Mesothelial cell of epicardium (in vitro differentiated cells): Measurements from ENCODE around the gene DSTN. TPM values are rescaled to one million over a fixed set of nuclear protein-coding genes. Genes with fewer than 3 reads are reported as not detected.

Experiments used
- DNase-seq, 2 experiments: peaks; one replicate each; pipeline ENCODE4 v3.0.0; 2021; ENCODE audit warnings: low spot score in 2 of 2; ENCODE audit not compliant: unreplicated experiment in 2 of 2
- H3K27ac Mint-ChIP-seq: 2 replicates; pipeline ENCODE4 v1.8.0; 2021; ENCODE audit warnings: mixed read lengths
- H3K27me3 Mint-ChIP-seq: 2 replicates; pipeline ENCODE4 v1.8.0; 2021; ENCODE audit warnings: low read depth, mixed read lengths
- H3K36me3 Mint-ChIP-seq: 2 replicates; pipeline ENCODE4 v1.8.0; 2021; ENCODE audit warnings: mixed read lengths
- H3K4me1 Mint-ChIP-seq: 2 replicates; pipeline ENCODE4 v1.8.0; 2021; ENCODE audit warnings: mixed read lengths
- H3K4me3 Mint-ChIP-seq: 2 replicates; pipeline ENCODE4 v1.8.0; 2021; ENCODE audit warnings: mild to moderate bottlenecking, moderate library complexity, mixed read lengths
- H3K9me3 Mint-ChIP-seq: 2 replicates; pipeline ENCODE4 v1.8.0; 2021; ENCODE audit warnings: mixed read lengths
- total RNA-seq: library from RNA; stranded (reverse); gene quantifications from 3 replicates; pipeline ENCODE4 v1.2.1, GENCODE V29; 2021
- TF ChIP-seq, protein P1 (sequence below): fragments of 200-600 bp; sonication (generic); IDR thresholded peaks from one replicate; pipeline ENCODE4 v1.5.0; 2021; ENCODE audit warnings: antibody characterized with exemption; ENCODE audit not compliant: unreplicated experiment

DSTN gene
- total RNA-seq, 1 donor from 2014 or later = 192 TPM

- Mint-ChIP-seq H3K4me3 (peak overlapping the region; percentile 81), H3K9me3 (no peaks in the 10 kb centered on the region), H3K36me3 (no peaks in the 10 kb centered on the region), H3K27me3 (no peaks in the 10 kb centered on the region), H3K4me1 (peaks cover 17% of the 10 kb centered on the region), H3K27ac (peak overlapping the region; percentile 96)
- TF ChIP-seq, protein P1, sequence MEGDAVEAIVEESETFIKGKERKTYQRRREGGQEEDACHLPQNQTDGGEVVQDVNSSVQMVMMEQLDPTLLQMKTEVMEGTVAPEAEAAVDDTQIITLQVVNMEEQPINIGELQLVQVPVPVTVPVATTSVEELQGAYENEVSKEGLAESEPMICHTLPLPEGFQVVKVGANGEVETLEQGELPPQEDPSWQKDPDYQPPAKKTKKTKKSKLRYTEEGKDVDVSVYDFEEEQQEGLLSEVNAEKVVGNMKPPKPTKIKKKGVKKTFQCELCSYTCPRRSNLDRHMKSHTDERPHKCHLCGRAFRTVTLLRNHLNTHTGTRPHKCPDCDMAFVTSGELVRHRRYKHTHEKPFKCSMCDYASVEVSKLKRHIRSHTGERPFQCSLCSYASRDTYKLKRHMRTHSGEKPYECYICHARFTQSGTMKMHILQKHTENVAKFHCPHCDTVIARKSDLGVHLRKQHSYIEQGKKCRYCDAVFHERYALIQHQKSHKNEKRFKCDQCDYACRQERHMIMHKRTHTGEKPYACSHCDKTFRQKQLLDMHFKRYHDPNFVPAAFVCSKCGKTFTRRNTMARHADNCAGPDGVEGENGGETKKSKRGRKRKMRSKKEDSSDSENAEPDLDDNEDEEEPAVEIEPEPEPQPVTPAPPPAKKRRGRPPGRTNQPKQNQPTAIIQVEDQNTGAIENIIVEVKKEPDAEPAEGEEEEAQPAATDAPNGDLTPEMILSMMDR = no peak
- DNase-seq = no peak
These were observed 38.2 kb upstream of the DSTN start for GRCh38 chr20:17531665-17532025.

- TF ChIP-seq, protein P1 = no peak
- Mint-ChIP-seq H3K36me3 (no peaks in the 10 kb centered on the region), H3K4me3 (no peak overlapping the region), H3K9me3 (no peaks in the 10 kb centered on the region), H3K4me1 (peaks cover 25% of the 10 kb centered on the region), H3K27me3 (no peaks in the 10 kb centered on the region), H3K27ac (no peak overlapping the region)
- peak in 1 of 2 experiments; percentile 38 for DNase-seq
These were observed 36.5 kb upstream of the DSTN start for GRCh38 chr20:17533396-17533795.

- Mint-ChIP-seq H3K9me3 (no peaks in the 10 kb centered on the region), H3K36me3 (no peaks in the 10 kb centered on the region), H3K27ac (no peak overlapping the region), H3K4me1 (peaks cover 29% of the 10 kb centered on the region), H3K4me3 (no peak overlapping the region), H3K27me3 (no peaks in the 10 kb centered on the region)
- TF ChIP-seq, protein P1 = no peak
- no peak for DNase-seq
These were observed 35.8 kb upstream of the DSTN start for GRCh38 chr20:17534077-17534476.

GRCh38 chr20:17536944-17537444, 32.9 kb upstream of the DSTN start:
- H3K36me3 Mint-ChIP-seq = no peaks in the 10 kb centered on the region
- H3K27me3 Mint-ChIP-seq = no peaks in the 10 kb centered on the region
- H3K4me3 Mint-ChIP-seq = no peak overlapping the region
- TF ChIP-seq, protein P1 = peak; percentile 85
- H3K9me3 Mint-ChIP-seq = no peaks in the 10 kb centered on the region
- DNase-seq = peak; percentile 37 to 68
- peaks cover 24% of the 10 kb centered on the region for H3K4me1 Mint-ChIP-seq
- H3K27ac Mint-ChIP-seq = no peak overlapping the region

- Mint-ChIP-seq H3K4me3 (no peak overlapping the region), H3K9me3 (no peaks in the 10 kb centered on the region), H3K4me1 (peaks cover 29% of the 10 kb centered on the region), H3K36me3 (no peaks in the 10 kb centered on the region), H3K27me3 (no peaks in the 10 kb centered on the region), H3K27ac (no peak overlapping the region)
- TF ChIP-seq, protein P1 = no peak
- no peak for DNase-seq
These were observed 31.9 kb upstream of the DSTN start for GRCh38 chr20:17537959-17538358.

DNA sequence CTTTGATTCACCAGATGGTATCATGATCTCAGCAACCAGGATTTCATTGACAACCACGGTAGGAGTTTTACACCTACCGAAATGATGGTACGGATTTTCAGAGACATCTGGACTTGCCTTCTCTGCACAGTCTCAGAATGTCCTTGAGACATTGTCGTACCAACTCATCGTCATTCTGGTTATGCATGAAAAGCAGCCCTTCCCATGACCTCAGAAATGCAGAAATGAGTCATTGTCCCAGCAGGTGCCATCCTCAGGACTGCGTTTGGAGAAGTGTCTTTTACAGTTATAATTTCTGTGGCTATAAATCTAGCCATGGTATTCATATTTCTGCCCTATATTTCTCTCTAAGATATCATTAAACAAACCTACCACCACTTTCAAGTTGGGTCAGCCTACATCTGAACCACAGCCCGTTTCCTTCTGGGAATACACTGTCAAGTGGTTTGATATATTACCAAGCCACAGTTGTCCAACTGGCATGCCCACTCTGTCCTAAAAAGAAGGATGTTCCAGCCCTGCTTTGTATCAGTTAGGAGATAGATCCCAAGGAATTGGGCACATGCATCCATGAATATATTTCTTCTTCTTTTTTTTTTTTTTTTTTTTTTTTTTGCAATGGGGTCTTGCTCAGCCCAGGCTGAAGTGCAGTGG, 31.2 kb upstream of the DSTN start:
- Mint-ChIP-seq H3K9me3 (no peaks in the 10 kb centered on the region), H3K36me3 (no peaks in the 10 kb centered on the region), H3K4me1 (peaks cover 32% of the 10 kb centered on the region), H3K27ac (peak overlapping the region; percentile 22), H3K27me3 (no peaks in the 10 kb centered on the region), H3K4me3 (no peak overlapping the region)
- TF ChIP-seq, protein P1 = no peak
- no peak for DNase-seq
